HepG2 (cell line): ENCODE results near the gene BAIAP3. TPM values are rescaled to one million over a fixed set of nuclear protein-coding genes. Genes with fewer than 3 reads are reported as not detected.
A peak's percentile ranks its signal among the peaks of the same experiment; 100 is the strongest.

Experiments used
- ADNP ChIP-seq: sonication (generic); formaldehyde crosslinking; IDR thresholded peaks from 2 replicates; pipeline ENCODE4 v1.4.0; 2020; ENCODE audit warnings: missing genetic modification reagents
- CEBPG ChIP-seq: IDR thresholded peaks from 2 replicates; pipeline ENCODE4 v1.6.1; 2016
- DPF2 ChIP-seq: sonication (generic); formaldehyde crosslinking; IDR thresholded peaks from 2 replicates; pipeline ENCODE4 v1.4.0; 2020; ENCODE audit warnings: mild to moderate bottlenecking, low read depth, missing genetic modification reagents, borderline replicate concordance
- EEA1 ChIP-seq: sonication (generic); formaldehyde crosslinking; IDR thresholded peaks from 2 replicates; pipeline ENCODE4 v1.5.1; 2020; ENCODE audit warnings: mild to moderate bottlenecking, missing genetic modification reagents, borderline replicate concordance
- FOXM1 ChIP-seq: sonication (generic); formaldehyde crosslinking; IDR thresholded peaks from 2 replicates; pipeline ENCODE4 v1.5.0; 2020; ENCODE audit warnings: missing genetic modification reagents
- MEIS1 ChIP-seq: sonication (generic); formaldehyde crosslinking; IDR thresholded peaks from 2 replicates; pipeline ENCODE4 v1.9.0; 2021; ENCODE audit warnings: mild to moderate bottlenecking, missing genetic modification reagents, moderate library complexity, borderline replicate concordance
- NR2F1 ChIP-seq, 2 experiments: fragments of 450-650 bp in 1 of 2; formaldehyde crosslinking in 1 of 2; IDR thresholded peaks; 2 replicates each; pipeline versions ENCODE4 v1.5.0 to v1.6.1; 2016 to 2020; ENCODE audit warnings: mild to moderate bottlenecking in 1 of 2, missing compliant biosample characterization in 1 of 2, missing genetic modification reagents in 1 of 2, moderate library complexity in 1 of 2
- TEAD3 ChIP-seq: optimal IDR thresholded peaks from 2 replicates; pipeline ENCODE3; 2016; ENCODE audit warnings: borderline replicate concordance
- TRAFD1 ChIP-seq: sonication (generic); formaldehyde crosslinking; IDR thresholded peaks from 2 replicates; pipeline ENCODE4 v1.5.1; 2020; ENCODE audit warnings: missing genetic modification reagents, mild to moderate bottlenecking, borderline replicate concordance
- ZFAT ChIP-seq: sonication (generic); formaldehyde crosslinking; conservative IDR thresholded peaks from 2 replicates; pipeline ENCODE4 v1.8.1; 2023; ENCODE audit warnings: missing genetic modification reagents, inconsistent platforms
- ZNF747 ChIP-seq: sonication (generic); formaldehyde crosslinking; IDR thresholded peaks from 2 replicates; pipeline ENCODE4 v1.8.1; 2023; ENCODE audit warnings: missing genetic modification reagents, mild to moderate bottlenecking, borderline replicate concordance
- ZNF773 ChIP-seq: sonication (generic); formaldehyde crosslinking; IDR thresholded peaks from 2 replicates; pipeline ENCODE4 v1.4.0; 2020; ENCODE audit warnings: missing genetic modification reagents, borderline replicate concordance
- polyA plus RNA-seq, 8 experiments: library from polyadenylated mRNA; depleted of rRNA in 3 of 8; stranded (reverse) in 7 of 8; unstranded in 1 of 8; fragments of >200 nt; fragmentation: Illumina TruSeq in 4 of 8; extraction: Trizol in 4 of 8; gene quantifications; 2 replicates each; pipeline versions ENCODE4 v1.2.1 to v1.2.3, GENCODE V29; 2011 to 2016; ENCODE audit warnings: low read depth in 4 of 8, missing spikeins in 1 of 8, mixed read lengths in 1 of 8; ENCODE audit not compliant: insufficient read depth in 1 of 8
- total RNA-seq, 5 experiments: library from RNA; depleted of rRNA; stranded (reverse); fragments of >200 nt; fragmentation: Illumina TruSeq; extraction: Trizol; gene quantifications; 2 replicates each; pipeline ENCODE4 v1.2.3, GENCODE V29; 2016; ENCODE audit warnings: low read depth in 1 of 5
- TF ChIP-seq, protein P1 (sequence below): sonication (generic); formaldehyde crosslinking; IDR thresholded peaks from 2 replicates; pipeline ENCODE4 v1.4.0; 2020; ENCODE audit warnings: low read depth, mild to moderate bottlenecking, missing genetic modification reagents
- TF ChIP-seq, protein P2 (sequence below): sonication (generic); formaldehyde crosslinking; IDR thresholded peaks from 2 replicates; pipeline ENCODE4 v1.5.1; 2020; ENCODE audit warnings: missing genetic modification reagents, mild to moderate bottlenecking, borderline replicate concordance
- TF ChIP-seq, protein P3 (sequence below), 2 experiments: sonication (generic) in 1 of 2; formaldehyde crosslinking in 1 of 2; IDR thresholded peaks; 2 replicates each; pipeline versions ENCODE4 v1.4.0 to v1.6.1; 2018 to 2020; ENCODE audit warnings: missing genetic modification reagents in 2 of 2, borderline replicate concordance in 1 of 2, low read depth in 1 of 2, mild to moderate bottlenecking in 1 of 2, missing biosample characterization in 1 of 2

The BAIAP3 gene
- total and polyA plus RNA-seq, 2 of the 13 experiments (the other 11 are each of a cell fraction or from before 2014, with no cell fraction given) = 3.2 to 5.7 TPM

GRCh38 chr16:1308977-1309885 is 24.2 kb upstream of the BAIAP3 start, which contains the start of gene UBE2I (continued):
- no peak for TF ChIP-seq CEBPG
- TF ChIP-seq TEAD3 = peak; percentile 58
- TF ChIP-seq ZNF747 (CRISPR knock-in tag) = peak; percentile 64; the same call in 1 of the 2 replicates
- TF ChIP-seq, protein P1, sequence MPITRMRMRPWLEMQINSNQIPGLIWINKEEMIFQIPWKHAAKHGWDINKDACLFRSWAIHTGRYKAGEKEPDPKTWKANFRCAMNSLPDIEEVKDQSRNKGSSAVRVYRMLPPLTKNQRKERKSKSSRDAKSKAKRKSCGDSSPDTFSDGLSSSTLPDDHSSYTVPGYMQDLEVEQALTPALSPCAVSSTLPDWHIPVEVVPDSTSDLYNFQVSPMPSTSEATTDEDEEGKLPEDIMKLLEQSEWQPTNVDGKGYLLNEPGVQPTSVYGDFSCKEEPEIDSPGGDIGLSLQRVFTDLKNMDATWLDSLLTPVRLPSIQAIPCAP (CRISPR knock-in tag) = no peak
- no peak for TF ChIP-seq ADNP (CRISPR knock-in tag)
- TF ChIP-seq, protein P2, sequence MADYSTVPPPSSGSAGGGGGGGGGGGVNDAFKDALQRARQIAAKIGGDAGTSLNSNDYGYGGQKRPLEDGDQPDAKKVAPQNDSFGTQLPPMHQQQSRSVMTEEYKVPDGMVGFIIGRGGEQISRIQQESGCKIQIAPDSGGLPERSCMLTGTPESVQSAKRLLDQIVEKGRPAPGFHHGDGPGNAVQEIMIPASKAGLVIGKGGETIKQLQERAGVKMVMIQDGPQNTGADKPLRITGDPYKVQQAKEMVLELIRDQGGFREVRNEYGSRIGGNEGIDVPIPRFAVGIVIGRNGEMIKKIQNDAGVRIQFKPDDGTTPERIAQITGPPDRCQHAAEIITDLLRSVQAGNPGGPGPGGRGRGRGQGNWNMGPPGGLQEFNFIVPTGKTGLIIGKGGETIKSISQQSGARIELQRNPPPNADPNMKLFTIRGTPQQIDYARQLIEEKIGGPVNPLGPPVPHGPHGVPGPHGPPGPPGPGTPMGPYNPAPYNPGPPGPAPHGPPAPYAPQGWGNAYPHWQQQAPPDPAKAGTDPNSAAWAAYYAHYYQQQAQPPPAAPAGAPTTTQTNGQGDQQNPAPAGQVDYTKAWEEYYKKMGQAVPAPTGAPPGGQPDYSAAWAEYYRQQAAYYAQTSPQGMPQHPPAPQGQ (CRISPR knock-in tag) = no peak
- TF ChIP-seq ZFAT (CRISPR knock-in tag) = no peak
- TF ChIP-seq ZNF773 (CRISPR knock-in tag) = peak; percentile 75; the same call in 1 of the 2 replicates
- TF ChIP-seq, protein P3, sequence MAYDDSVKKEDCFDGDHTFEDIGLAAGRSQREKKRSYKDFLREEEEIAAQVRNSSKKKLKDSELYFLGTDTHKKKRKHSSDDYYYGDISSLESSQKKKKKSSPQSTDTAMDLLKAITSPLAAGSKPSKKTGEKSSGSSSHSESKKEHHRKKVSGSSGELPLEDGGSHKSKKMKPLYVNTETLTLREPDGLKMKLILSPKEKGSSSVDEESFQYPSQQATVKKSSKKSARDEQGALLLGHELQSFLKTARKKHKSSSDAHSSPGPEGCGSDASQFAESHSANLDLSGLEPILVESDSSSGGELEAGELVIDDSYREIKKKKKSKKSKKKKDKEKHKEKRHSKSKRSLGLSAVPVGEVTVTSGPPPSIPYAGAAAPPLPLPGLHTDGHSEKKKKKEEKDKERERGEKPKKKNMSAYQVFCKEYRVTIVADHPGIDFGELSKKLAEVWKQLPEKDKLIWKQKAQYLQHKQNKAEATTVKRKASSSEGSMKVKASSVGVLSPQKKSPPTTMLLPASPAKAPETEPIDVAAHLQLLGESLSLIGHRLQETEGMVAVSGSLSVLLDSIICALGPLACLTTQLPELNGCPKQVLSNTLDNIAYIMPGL (CRISPR knock-in tag; IDR thresholded peaks at IDR 0.05; ENCODE audit: borderline replicate concordance in 1 of 2, low read depth in 1 of 2) = peak; percentile 67 to 69; a peak in 2 of 4 replicates
- TF ChIP-seq MEIS1 (CRISPR knock-in tag) = peak; percentile 74; the same call in 1 of the 2 replicates
- no peak for TF ChIP-seq EEA1
- no peak for TF ChIP-seq DPF2
- TF ChIP-seq NR2F1 (CRISPR knock-in tag; IDR thresholded peaks at IDR 0.05) = 0 out of 4 replicates have a peak, but pooled peaks of 1 of the 2 experiments have one; percentile 9
- no peak for TF ChIP-seq TRAFD1 (CRISPR knock-in tag)
- TF ChIP-seq FOXM1 = no peak
